HG03469 (cell line): ENCODE data around the gene BACE1.
"Not testable (repeated sequence)": the region's sequence is repeated elsewhere in the genome, so short reads cannot be mapped to it uniquely, and the experiment has no call there.

Source experiments
- ATAC-seq: cut with Tn5 transposase; IDR thresholded peaks from one replicate; pipeline ENCODE4 v1.9.1; 2021; ENCODE audit warnings: mild to moderate bottlenecking, moderate library complexity, moderate number of reproducible peaks; ENCODE audit not compliant: unreplicated experiment

The BACE1 gene

GRCh38 chr11:117279711-117280376 lies 36.2 kb downstream of the BACE1 start:
- ATAC-seq: no peak

- no peak for ATAC-seq
These were observed 37.7 kb downstream of the BACE1 start for GRCh38 chr11:117278347-117278746.

- no peak for ATAC-seq
These were observed 42.3 kb downstream of the BACE1 start for GRCh38 chr11:117273550-117274289.

GRCh38 chr11:117272175-117272574 lies 43.9 kb downstream of the BACE1 start:
- not testable (repeated sequence) for ATAC-seq

GRCh38 chr11:117271208-117271607 lies 44.8 kb downstream of the BACE1 start:
- no peak for ATAC-seq

GRCh38 chr11:117269856-117270255 lies 46.2 kb downstream of the BACE1 start:
- no peak for ATAC-seq

DNA sequence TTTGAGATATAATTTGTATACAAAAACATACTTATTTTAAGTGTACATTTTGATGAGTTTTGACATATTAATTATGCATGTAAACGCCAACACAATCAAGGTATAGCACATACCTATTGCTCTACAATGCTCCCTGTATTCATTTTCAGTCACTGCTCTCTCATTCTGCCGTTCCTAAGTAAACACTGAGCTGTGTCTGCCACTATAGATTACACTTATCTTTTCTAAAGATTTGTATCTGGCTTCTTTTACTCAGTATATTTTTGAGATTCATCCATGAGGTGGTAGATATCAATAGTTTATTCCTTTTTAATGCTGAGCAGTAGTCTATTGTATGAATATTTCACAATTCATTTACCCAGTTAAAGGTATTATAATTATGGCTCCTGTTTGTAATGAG lies 50.3 kb downstream of the BACE1 start:
- ATAC-seq: no peak

DNA sequence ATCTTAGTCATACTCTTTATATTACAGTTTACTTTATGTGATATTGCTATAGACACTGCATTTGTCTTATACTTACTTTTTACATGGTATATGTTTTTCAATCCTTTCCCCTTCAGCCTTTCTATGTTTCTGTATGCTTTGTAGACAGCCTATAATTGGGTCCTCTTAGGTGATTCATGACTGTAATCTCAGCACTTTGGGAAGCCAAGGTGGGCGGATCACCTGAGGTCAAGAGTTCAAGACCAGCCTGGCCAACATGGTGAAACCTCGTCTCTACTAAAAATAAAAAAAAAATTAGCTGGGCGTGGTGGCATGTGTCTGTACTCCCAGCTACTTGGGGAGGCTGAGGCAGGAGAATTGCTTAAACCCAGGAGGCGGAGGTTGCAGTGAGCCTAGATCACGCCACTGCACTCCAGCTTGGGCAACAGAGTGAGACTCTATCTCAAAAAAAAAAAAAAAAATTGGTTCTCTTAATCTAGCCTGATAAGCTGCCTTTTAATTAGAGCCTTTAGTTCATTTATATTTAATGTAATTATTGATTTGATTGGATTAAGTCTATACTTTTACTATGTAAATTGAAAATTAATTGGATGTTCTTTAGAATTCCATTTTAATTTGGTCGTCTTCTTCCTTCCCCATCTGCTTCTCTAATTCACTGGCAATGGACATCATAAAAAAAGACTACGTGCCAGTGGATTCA lies 51.3 kb downstream of the BACE1 start:
- ATAC-seq: not testable (repeated sequence)

DNA sequence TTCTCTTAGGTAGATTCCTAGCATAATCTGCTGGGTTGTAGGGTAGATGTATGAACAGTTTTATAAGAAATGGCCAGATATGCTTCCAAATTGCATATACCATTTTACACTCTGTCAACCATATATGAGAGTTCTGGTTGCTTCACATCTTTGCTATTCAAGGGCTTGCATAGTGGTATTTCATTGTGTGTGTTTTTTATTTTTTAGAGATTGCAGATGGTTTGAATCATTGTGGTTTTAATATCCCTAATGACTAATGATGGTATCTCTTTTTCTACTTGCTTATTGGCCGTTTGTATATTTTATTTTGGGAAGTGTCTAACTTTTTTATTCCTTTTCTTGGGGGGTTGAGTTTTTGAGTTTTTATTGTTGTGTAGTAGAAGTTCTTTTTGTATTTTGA lies 56.6 kb downstream of the BACE1 start:
- no peak for ATAC-seq

- no peak for ATAC-seq
These were observed 57.5 kb downstream of the BACE1 start for GRCh38 chr11:117258576-117258975.

DNA sequence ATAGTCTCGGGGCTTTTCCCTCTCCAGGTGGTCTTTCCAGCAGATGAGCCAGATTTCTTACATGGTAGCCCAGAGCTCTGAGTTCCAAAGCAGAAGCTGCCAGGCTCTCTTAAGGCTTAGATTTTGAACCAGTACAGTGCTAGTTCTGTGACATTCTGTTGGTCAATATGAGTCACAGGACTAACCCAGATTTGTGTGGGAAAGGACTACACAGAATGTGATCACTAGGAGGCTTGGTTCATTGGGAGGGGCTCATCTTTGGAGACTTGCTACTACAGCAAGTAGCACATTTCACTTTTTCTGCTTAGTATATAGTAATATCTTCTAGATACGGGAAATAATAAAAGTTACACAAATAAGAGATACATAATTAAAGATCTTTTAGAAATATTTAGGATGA lies 59.5 kb downstream of the BACE1 start:
- ATAC-seq: no peak

DNA sequence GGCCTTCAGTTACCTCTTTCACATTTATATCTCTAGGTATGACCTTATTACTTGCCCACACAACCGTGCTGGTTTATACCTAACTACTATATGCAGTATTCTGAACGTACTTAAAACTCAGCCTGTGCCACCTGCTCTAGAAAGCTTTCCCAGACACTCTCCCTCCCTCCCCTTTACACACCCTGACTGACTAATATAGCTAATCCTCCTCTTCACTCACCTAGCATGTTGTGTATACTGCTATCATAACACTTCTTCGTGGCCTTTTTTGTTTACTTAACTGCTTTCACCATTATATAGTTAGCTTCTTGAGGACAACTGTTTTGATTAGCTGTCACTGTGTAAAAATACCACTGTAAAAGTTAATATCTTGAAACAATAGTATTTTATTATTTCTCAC lies 60.1 kb downstream of the BACE1 start:
- ATAC-seq: no peak

GRCh38 chr11:117251506-117251905 lies 64.5 kb downstream of the BACE1 start:
- ATAC-seq: no peak

GRCh38 chr11:117249571-117249970 lies 66.5 kb downstream of the BACE1 start:
- no peak for ATAC-seq

DNA sequence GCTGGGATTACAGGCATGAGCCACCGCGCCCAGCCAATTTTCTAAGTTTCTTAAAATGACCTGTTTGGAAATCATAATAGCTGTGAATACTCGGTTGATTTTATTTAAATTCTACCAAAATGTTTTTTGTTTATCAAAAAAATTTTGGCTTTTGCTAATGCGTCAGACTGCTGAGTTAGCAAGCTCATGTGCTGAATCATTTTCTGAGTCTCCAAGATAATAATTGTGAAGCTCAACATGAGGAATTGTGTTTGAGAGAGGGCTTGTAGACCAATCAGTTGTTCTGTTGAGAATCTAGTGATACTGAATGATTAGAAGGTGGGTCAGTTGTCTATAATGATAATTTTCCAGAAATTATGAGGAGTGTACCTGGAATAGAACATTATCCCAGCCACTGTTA lies 67.7 kb downstream of the BACE1 start:
- no peak for ATAC-seq

DNA sequence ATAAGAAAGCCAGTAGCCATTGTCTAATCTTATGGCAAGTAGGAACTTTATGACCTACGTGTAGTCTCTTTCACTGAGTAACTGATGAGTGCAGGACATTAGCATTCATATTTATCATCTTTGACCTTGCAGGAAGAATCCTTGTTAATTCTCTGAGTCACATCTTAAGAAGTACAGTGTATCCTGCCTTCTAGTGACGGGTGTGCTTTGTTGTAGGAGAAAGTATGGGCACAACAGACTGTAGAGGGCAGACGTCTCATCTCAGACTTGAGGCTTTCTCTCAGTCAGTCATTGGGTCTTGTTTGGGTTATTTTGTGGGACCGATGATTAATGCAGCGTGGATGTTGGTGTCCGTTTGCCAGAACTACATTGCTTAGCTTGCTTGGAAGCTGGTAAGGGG lies 76.8 kb downstream of the BACE1 start:
- ATAC-seq: no peak

GRCh38 chr11:117238221-117238620 lies 77.8 kb downstream of the BACE1 start:
- no peak for ATAC-seq
